ENCODE measurements around the gene EVA1B.

Gene EVA1B

GRCh38 chr1:36323636-36324352 is at the start of gene EVA1B:
Gene EVA1B (minus strand): TSS chr1:36323645. CDS start chr1:36323037, 608 bp downstream.
- peak; percentile 29 for DNase-seq (ENCODE audit: low spot score)

- no peak for DNase-seq (ENCODE audit: low spot score)
Observed at GRCh38 chr1:36372617-36373016, 49.2 kb upstream of the EVA1B start.

DNA sequence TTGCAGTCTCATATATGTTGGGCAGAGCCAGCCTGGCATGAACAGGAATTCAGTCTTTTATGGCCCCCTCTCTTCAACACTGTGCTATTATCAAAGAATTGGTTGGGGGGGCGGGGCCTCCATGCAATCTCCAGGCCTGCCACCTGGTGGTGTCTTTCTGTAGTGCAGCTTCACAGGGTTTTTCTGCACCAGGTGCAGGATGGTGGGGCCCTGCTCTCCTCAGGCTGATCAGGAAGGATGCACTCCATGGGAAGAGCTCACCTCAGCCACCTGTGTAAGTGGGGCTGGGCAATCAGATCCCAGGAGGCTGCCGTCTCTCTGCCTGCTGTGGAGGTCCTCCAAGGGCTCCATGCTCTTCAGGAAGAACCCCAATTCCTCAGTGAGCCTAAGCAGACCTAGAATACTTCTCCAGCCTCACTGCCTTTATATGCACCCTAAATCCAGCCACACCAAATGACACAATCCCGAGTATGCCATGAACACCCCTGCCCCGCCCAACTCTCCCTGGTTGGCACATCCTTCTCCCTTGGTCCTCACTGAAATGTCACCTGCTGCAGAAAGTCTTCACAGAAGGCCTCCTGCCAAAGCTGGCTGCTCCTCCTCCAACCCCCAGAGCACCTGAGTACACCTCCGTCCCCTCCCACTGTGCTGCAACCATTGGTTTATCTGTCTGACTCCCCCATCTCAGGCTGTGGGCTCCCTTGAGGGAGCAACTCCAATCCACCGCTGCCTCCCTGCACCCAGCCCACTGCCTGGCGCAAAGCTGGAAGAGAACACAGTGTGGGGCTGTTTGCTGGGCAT is 45.8 kb upstream of the EVA1B start:
- DNase-seq (ENCODE audit: low spot score): peak; percentile 73

- DNase-seq (ENCODE audit: low spot score): no peak
Observed at GRCh38 chr1:36367798-36368197, 44.4 kb upstream of the EVA1B start.

DNA sequence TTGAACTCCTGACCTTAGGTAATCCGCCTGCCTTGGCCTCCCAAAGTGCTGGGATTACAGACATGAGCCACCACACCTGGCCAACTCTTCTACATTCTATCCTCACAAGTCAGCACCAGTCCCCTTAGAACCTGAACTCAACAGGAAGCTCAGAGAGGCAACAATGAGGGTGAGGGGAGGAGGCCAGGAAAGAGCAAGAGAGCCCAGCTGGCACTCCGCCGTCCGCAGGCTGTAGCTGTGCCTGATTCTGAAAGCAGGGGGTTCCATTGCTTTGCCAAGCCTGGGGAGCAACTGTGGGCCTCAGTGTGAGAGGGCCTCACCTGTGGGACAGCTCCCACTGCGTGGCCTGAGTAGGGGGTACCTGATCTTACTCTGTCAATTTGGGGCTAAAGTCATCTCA is 43.6 kb upstream of the EVA1B start:
- no peak for DNase-seq (ENCODE audit: low spot score)

- no peak for DNase-seq (ENCODE audit: low spot score)
Observed at GRCh38 chr1:36366091-36366661, 42.7 kb upstream of the EVA1B start.

- DNase-seq (ENCODE audit: low spot score): no peak
Observed at GRCh38 chr1:36365381-36365780, 41.9 kb upstream of the EVA1B start.

DNA sequence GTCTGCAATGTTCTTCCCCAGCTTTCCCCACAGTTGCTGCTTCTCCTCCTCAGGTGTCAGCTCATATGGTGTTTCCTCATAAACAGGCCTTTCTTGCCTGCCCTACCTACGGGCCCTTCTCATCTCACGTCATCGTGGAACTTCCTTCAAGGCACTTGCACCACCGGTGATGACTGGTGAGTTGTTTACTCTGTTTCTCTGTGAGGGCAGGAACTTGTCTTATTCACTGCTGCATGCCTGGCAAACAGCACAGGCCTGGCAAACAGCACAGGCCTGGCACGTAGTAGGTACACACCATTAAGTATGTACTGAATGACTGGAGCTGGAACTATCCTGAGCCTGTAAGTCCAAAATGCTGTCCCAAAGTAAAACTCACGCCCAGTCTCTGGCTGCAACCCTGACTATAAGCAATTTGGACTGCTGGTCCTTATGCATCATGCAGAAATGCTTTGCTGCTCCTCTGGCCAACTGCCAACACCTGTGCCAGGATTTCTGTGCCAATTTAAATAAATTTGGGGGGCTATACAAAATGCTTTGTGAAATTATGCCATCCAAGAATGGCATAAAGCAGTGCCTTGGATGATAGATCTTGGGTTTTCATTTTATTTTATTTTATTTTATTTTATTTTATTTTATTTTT is 36.6 kb upstream of the EVA1B start:
- DNase-seq (ENCODE audit: low spot score): no peak

GRCh38 chr1:36359383-36359782 is 35.9 kb upstream of the EVA1B start:
- DNase-seq (ENCODE audit: low spot score): no peak

GRCh38 chr1:36358514-36359084 is 35.2 kb upstream of the EVA1B start:
- DNase-seq (ENCODE audit: low spot score): no peak

DNA sequence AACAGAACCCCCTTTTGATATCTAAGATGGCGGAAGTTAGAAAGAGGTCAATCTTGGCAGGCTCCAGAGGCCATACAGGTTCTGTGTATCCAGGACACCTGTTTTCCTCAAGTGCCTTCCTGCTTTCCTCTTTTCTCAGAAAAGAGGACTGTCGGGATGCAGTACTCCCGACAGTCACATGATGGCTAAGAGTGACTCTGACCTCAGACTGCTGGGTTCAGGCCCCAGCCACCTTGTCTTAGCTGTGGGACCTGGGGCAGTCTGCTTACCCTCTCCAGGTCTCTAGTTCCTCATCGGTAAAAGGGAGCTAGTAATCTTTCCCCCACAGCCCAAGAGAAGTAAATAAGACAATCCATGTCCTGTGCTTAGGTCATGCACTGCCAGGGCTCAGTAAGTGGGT is 32.4 kb upstream of the EVA1B start:
- DNase-seq (ENCODE audit: low spot score): no peak

GRCh38 chr1:36354486-36354885 is 31.0 kb upstream of the EVA1B start:
- DNase-seq (ENCODE audit: low spot score): no peak

- DNase-seq (ENCODE audit: low spot score): no peak
Observed at GRCh38 chr1:36352910-36353878, 29.7 kb upstream of the EVA1B start.

- DNase-seq (ENCODE audit: low spot score): no peak
Observed at GRCh38 chr1:36352125-36352909, 28.9 kb upstream of the EVA1B start.

GRCh38 chr1:36351227-36351977 is 28.0 kb upstream of the EVA1B start:
- DNase-seq (ENCODE audit: low spot score): no peak

- no peak for DNase-seq (ENCODE audit: low spot score)
Observed at GRCh38 chr1:36350659-36351226, 27.3 kb upstream of the EVA1B start.

- DNase-seq (ENCODE audit: low spot score): no peak
Observed at GRCh38 chr1:36349839-36350238, 26.4 kb upstream of the EVA1B start.

- DNase-seq (ENCODE audit: low spot score): no peak
Observed at GRCh38 chr1:36349241-36349671, 25.8 kb upstream of the EVA1B start.

DNA sequence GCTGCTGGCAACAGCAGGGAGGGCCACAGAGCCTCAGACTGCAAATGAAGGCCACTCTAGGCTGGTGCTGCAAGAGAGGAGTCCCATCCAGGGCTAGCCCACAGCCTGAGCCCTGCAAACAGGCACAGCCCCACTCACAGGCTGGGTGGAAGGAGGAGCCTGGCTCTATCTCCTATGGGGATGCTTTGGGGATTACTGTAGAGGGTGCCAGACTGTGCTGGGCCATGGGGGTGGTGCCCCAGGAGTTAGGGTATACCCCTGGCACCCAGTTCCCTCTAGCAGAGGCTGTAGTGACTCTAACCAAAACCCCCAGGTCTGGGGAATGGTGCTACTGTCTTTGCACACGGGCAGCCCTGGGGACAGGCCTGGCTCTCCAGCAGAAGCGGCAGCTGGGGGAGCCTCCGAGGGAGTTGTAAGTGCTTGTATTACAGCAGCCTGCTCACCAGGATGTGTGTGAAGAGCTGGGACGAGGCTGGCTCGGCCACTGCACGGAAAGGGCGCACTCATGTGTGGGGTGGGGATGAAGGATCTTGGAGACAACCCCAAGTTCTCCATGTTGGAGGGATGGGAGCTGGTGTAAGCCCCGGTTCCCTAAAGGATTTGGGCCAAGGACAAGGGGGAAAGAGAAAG is 23.4 kb upstream of the EVA1B start:
- DNase-seq (ENCODE audit: low spot score): no peak

Measured in SW480 (cell line).